Measurements from ENCODE around the gene GAPDHS. TPM values are rescaled to one million over a fixed set of nuclear protein-coding genes. Genes with fewer than 3 reads are reported as not detected.

The GAPDHS gene
- total RNA-seq, 1 experiment from 2014 or later = not detected

- H3K9me3 ChIP-seq (replicated peaks) = no peaks in the 10 kb centered on the region
- H3K36me3 ChIP-seq = no peaks in the 10 kb centered on the region
- H3K27ac ChIP-seq = no peak overlapping the region
- DNase-seq (ENCODE audit: low read depth in 1 of 2, low spot score in 2 of 2) = no peak
- H3K4me1 ChIP-seq (replicated peaks) = peaks cover 18% of the 10 kb centered on the region
- no peak overlapping the region for H3K4me3 ChIP-seq
- H3K27me3 ChIP-seq (replicated peaks) = peaks cover 6% of the 10 kb centered on the region
These were observed 15.9 kb upstream of the GAPDHS start for GRCh38 chr19:35517342-35517741.

GRCh38 chr19:35518313-35518712 lies 14.9 kb upstream of the GAPDHS start:
- peaks cover 18% of the 10 kb centered on the region for H3K4me1 ChIP-seq (replicated peaks)
- peak overlapping the region; percentile 37 for H3K27ac ChIP-seq
- H3K36me3 ChIP-seq = no peaks in the 10 kb centered on the region
- no peak overlapping the region for H3K4me3 ChIP-seq
- H3K9me3 ChIP-seq (replicated peaks) = no peaks in the 10 kb centered on the region
- peaks cover 3% of the 10 kb centered on the region; the same call in 1 of the 2 replicates for H3K27me3 ChIP-seq (replicated peaks)
- DNase-seq (ENCODE audit: low read depth in 1 of 2, low spot score in 2 of 2) = peak; percentile 52 to 73

- Histone ChIP-seq H3K36me3 (no peaks in the 10 kb centered on the region), H3K27me3 (replicated peaks) (no peaks in the 10 kb centered on the region; the same call in 1 of the 2 replicates), H3K4me1 (replicated peaks) (peaks cover 18% of the 10 kb centered on the region), H3K4me3 (no peak overlapping the region), H3K27ac (no peak overlapping the region), H3K9me3 (replicated peaks) (no peaks in the 10 kb centered on the region)
- DNase-seq (ENCODE audit: low read depth in 1 of 2, low spot score in 2 of 2) = peak in 1 of 2 experiments; percentile 18
These were observed 14.0 kb upstream of the GAPDHS start for GRCh38 chr19:35519291-35519690.

- DNase-seq (ENCODE audit: low read depth in 1 of 2, low spot score in 2 of 2) = no peak
- Histone ChIP-seq H3K4me3 (no peak overlapping the region), H3K27me3 (replicated peaks) (peaks cover 5% of the 10 kb centered on the region; the same call in 1 of the 2 replicates), H3K4me1 (replicated peaks) (peaks cover 18% of the 10 kb centered on the region), H3K9me3 (replicated peaks) (no peaks in the 10 kb centered on the region), H3K27ac (no peak overlapping the region), H3K36me3 (no peaks in the 10 kb centered on the region)
These were observed 12.0 kb upstream of the GAPDHS start for GRCh38 chr19:35521124-35521743.

- no peak overlapping the region for H3K4me3 ChIP-seq
- peaks cover 17% of the 10 kb centered on the region for H3K4me1 ChIP-seq (replicated peaks)
- H3K9me3 ChIP-seq (replicated peaks) = no peaks in the 10 kb centered on the region
- H3K27ac ChIP-seq = no peak overlapping the region
- no peak for DNase-seq (ENCODE audit: low read depth in 1 of 2, low spot score in 2 of 2)
- H3K36me3 ChIP-seq = no peaks in the 10 kb centered on the region
- H3K27me3 ChIP-seq (replicated peaks) = peaks cover 5% of the 10 kb centered on the region; the same call in 1 of the 2 replicates
These were observed 10.4 kb upstream of the GAPDHS start for GRCh38 chr19:35522745-35523327.

- peaks cover 2% of the 10 kb centered on the region for H3K4me1 ChIP-seq (replicated peaks)
- H3K4me3 ChIP-seq = no peak overlapping the region
- no peaks in the 10 kb centered on the region for H3K9me3 ChIP-seq (replicated peaks)
- H3K27me3 ChIP-seq (replicated peaks) = peaks cover 18% of the 10 kb centered on the region; the same call in 1 of the 2 replicates
- H3K36me3 ChIP-seq = no peaks in the 10 kb centered on the region
- no peak overlapping the region for H3K27ac ChIP-seq
- DNase-seq (ENCODE audit: low read depth in 1 of 2, low spot score in 2 of 2) = no peak
These were observed 8.9 kb upstream of the GAPDHS start for GRCh38 chr19:35524181-35524837.

- DNase-seq (ENCODE audit: low read depth in 1 of 2, low spot score in 2 of 2) = no peak
- Histone ChIP-seq H3K27ac (no peak overlapping the region), H3K4me3 (no peak overlapping the region), H3K4me1 (replicated peaks) (no peaks in the 10 kb centered on the region), H3K27me3 (replicated peaks) (peaks cover 28% of the 10 kb centered on the region), H3K36me3 (no peaks in the 10 kb centered on the region), H3K9me3 (replicated peaks) (no peaks in the 10 kb centered on the region)
These were observed 7.4 kb upstream of the GAPDHS start for GRCh38 chr19:35525873-35526272.

- no peaks in the 10 kb centered on the region for H3K4me1 ChIP-seq (replicated peaks)
- no peak within 1 kb of the TSS for H3K4me3 ChIP-seq
- H3K27me3 ChIP-seq (replicated peaks) = peaks cover 46% of the 10 kb centered on the region
- H3K36me3 ChIP-seq = no peaks in the 10 kb centered on the region
- no peaks in the 10 kb centered on the region for H3K9me3 ChIP-seq (replicated peaks)
- no peak for DNase-seq (ENCODE audit: low read depth in 1 of 2, low spot score in 2 of 2)
- no peak within 1 kb of the TSS for H3K27ac ChIP-seq
These were observed 4.8 kb upstream of the GAPDHS start, which contains the start of gene SBSN for GRCh38 chr19:35528218-35529038. TSS of gene SBSN (minus strand) at chr19:35528311. CDS start at chr19:35528281, 30 bp downstream.

GRCh38 chr19:35529241-35530218 lies 3.7 kb upstream of the GAPDHS start:
- H3K27me3 ChIP-seq (replicated peaks) = peaks cover 57% of the 10 kb centered on the region
- H3K4me1 ChIP-seq (replicated peaks) = no peaks in the 10 kb centered on the region
- no peak for DNase-seq (ENCODE audit: low read depth in 1 of 2, low spot score in 2 of 2)
- H3K27ac ChIP-seq = no peak overlapping the region
- no peak overlapping the region for H3K4me3 ChIP-seq
- H3K36me3 ChIP-seq = no peaks in the 10 kb centered on the region
- H3K9me3 ChIP-seq (replicated peaks) = no peaks in the 10 kb centered on the region

GRCh38 chr19:35531291-35531690 lies 2.0 kb upstream of the GAPDHS start:
- H3K27me3 ChIP-seq (replicated peaks) = peaks cover 56% of the 10 kb centered on the region
- H3K4me1 ChIP-seq (replicated peaks) = no peaks in the 10 kb centered on the region
- no peak overlapping the region for H3K4me3 ChIP-seq
- H3K27ac ChIP-seq = no peak overlapping the region
- no peak for DNase-seq (ENCODE audit: low read depth in 1 of 2, low spot score in 2 of 2)
- no peaks in the 10 kb centered on the region for H3K9me3 ChIP-seq (replicated peaks)
- H3K36me3 ChIP-seq = no peaks in the 10 kb centered on the region

- no peak for DNase-seq (ENCODE audit: low read depth in 1 of 2, low spot score in 2 of 2)
- H3K9me3 ChIP-seq (replicated peaks) = no peaks in the 10 kb centered on the region
- peaks cover 46% of the 10 kb centered on the region for H3K27me3 ChIP-seq (replicated peaks)
- no peaks in the 10 kb centered on the region for H3K4me1 ChIP-seq (replicated peaks)
- H3K36me3 ChIP-seq = no peaks in the 10 kb centered on the region
- no peak overlapping the region for H3K27ac ChIP-seq
- no peak overlapping the region for H3K4me3 ChIP-seq
These were observed 651 bp downstream of the GAPDHS start for GRCh38 chr19:35533822-35534392.

- Histone ChIP-seq H3K9me3 (replicated peaks) (no peaks in the 10 kb centered on the region), H3K4me3 (no peak overlapping the region), H3K27ac (no peak overlapping the region), H3K36me3 (no peaks in the 10 kb centered on the region), H3K4me1 (replicated peaks) (no peaks in the 10 kb centered on the region), H3K27me3 (replicated peaks) (peaks cover 43% of the 10 kb centered on the region)
- DNase-seq (ENCODE audit: low read depth in 1 of 2, low spot score in 2 of 2) = no peak
These were observed 1.7 kb downstream of the GAPDHS start for GRCh38 chr19:35534803-35535480.
